HEK293T (cell line): ENCODE results near the gene GCNA.
"Not testable (repeated sequence)": the region's sequence is repeated elsewhere in the genome, so short reads cannot be mapped to it uniquely, and the experiment has no call there.

ENCODE experiments used
- CTCF ChIA-PET: fragments of 350-600 bp; formaldehyde crosslinking; extraction: SDS; loops from one replicate; lab custom pipeline; 2021; ENCODE audit warnings: antibody characterized with exemption, inconsistent platforms; lab: Yijun Ruan, JAX
- POLR2A ChIA-PET: fragments of 350-600 bp; formaldehyde crosslinking; extraction: SDS; loops from one replicate; lab custom pipeline; 2020; ENCODE audit warnings: antibody characterized with exemption, inconsistent platforms; lab: Yijun Ruan, JAX
- DNase-seq: peaks from one replicate; pipeline ENCODE4 v3.0.0; 2012; ENCODE audit warnings: mixed read lengths; ENCODE audit errors: extremely low spot score
- ARNT ChIP-seq: fragments of 450-650 bp; IDR thresholded peaks from 2 replicates; pipeline ENCODE4 v1.6.1; 2017; ENCODE audit warnings: mild to moderate bottlenecking
- BHLHE40 ChIP-seq: fragments of 450-650 bp; IDR thresholded peaks from 2 replicates; pipeline ENCODE4 v1.6.1; 2016; ENCODE audit warnings: mild to moderate bottlenecking, moderate library complexity, borderline replicate concordance
- CTBP1 ChIP-seq: fragments of 450-650 bp; IDR thresholded peaks from 2 replicates; pipeline ENCODE4 v1.6.1; 2016; ENCODE audit warnings: borderline replicate concordance
- ELF4 ChIP-seq: fragments of 450-650 bp; IDR thresholded peaks from 2 replicates; pipeline ENCODE4 v1.6.1; 2017; ENCODE audit warnings: antibody characterized with exemption
- FOXA1 ChIP-seq: fragments of 450-650 bp; IDR thresholded peaks from 2 replicates; pipeline ENCODE4 v1.6.1; 2016; ENCODE audit warnings: mild to moderate bottlenecking
- FOXK2 ChIP-seq: fragments of 450-650 bp; IDR thresholded peaks from 2 replicates; pipeline ENCODE4 v1.6.1; 2016; ENCODE audit warnings: mild to moderate bottlenecking
- FOXM1 ChIP-seq: fragments of 450-650 bp; IDR thresholded peaks from 2 replicates; pipeline ENCODE4 v1.6.1; 2017; ENCODE audit warnings: mild to moderate bottlenecking, borderline replicate concordance
- HDGF ChIP-seq: fragments of 450-650 bp; IDR thresholded peaks from 2 replicates; pipeline ENCODE4 v1.6.1; 2017; ENCODE audit warnings: antibody characterized with exemption, borderline replicate concordance
- L3MBTL2 ChIP-seq: fragments of 450-650 bp; conservative IDR thresholded peaks from 2 replicates; pipeline ENCODE4 v1.6.1; 2016; ENCODE audit warnings: mild to moderate bottlenecking
- LEF1 ChIP-seq: fragments of 450-650 bp; IDR thresholded peaks from 2 replicates; pipeline ENCODE4 v1.6.1; 2017; ENCODE audit warnings: mild to moderate bottlenecking, borderline replicate concordance
- NFRKB ChIP-seq: fragments of 450-650 bp; IDR thresholded peaks from 2 replicates; pipeline ENCODE4 v1.6.1; 2016; ENCODE audit warnings: mild to moderate bottlenecking, moderate library complexity
- SP1 ChIP-seq: fragments of 450-650 bp; IDR thresholded peaks from 2 replicates; pipeline ENCODE4 v1.6.1; 2017
- SUZ12 ChIP-seq: fragments of 450-650 bp; IDR thresholded peaks from 2 replicates; pipeline ENCODE4 v1.6.1; 2016; ENCODE audit warnings: mild to moderate bottlenecking
- TARDBP ChIP-seq: fragments of 450-650 bp; IDR thresholded peaks from 2 replicates; pipeline ENCODE4 v1.6.1; 2016
- ZNF384 ChIP-seq: fragments of 450-650 bp; IDR thresholded peaks from 2 replicates; pipeline ENCODE4 v1.6.1; 2016
- TF ChIP-seq, protein P1 (sequence below): fragments of 450-650 bp; IDR thresholded peaks from 2 replicates; pipeline ENCODE4 v1.6.1; 2016

Gene GCNA

DNA sequence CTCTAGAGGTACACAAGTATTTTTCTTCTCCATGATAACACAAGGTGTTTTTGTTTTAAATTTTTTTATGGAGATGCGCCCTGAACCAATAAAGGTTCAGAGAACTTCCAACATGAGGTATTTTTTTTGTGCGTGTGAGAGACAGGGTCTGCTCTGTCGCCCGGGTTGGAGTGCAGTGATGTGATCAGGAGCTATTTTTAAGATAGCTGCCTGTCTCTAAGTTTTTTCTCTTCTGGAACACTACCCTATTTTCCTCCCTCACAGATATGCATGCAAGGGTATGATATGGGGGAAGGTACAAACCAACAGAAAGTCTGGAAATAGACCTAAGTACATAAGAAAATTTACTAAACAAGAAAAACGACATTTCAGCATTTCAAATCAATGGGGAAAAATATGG lies 3.0 kb downstream of the GCNA start:
- DNase-seq: no peak
- POLR2A ChIA-PET: no interaction called here
- no peak for TF ChIP-seq FOXK2
- TF ChIP-seq FOXM1: no peak
- TF ChIP-seq FOXA1: no peak
- no peak for TF ChIP-seq TARDBP
- TF ChIP-seq L3MBTL2: no peak
- TF ChIP-seq, protein P1, sequence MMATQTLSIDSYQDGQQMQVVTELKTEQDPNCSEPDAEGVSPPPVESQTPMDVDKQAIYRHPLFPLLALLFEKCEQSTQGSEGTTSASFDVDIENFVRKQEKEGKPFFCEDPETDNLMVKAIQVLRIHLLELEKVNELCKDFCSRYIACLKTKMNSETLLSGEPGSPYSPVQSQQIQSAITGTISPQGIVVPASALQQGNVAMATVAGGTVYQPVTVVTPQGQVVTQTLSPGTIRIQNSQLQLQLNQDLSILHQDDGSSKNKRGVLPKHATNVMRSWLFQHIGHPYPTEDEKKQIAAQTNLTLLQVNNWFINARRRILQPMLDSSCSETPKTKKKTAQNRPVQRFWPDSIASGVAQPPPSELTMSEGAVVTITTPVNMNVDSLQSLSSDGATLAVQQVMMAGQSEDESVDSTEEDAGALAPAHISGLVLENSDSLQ: no peak
- TF ChIP-seq SP1: no peak
- no peak for TF ChIP-seq ELF4
- no peak for TF ChIP-seq CTBP1
- no peak for TF ChIP-seq LEF1
- TF ChIP-seq SUZ12: no peak
- TF ChIP-seq HDGF: no peak
- TF ChIP-seq BHLHE40: no peak
- TF ChIP-seq ARNT: no peak
- CTCF ChIA-PET: no interaction called here

DNA sequence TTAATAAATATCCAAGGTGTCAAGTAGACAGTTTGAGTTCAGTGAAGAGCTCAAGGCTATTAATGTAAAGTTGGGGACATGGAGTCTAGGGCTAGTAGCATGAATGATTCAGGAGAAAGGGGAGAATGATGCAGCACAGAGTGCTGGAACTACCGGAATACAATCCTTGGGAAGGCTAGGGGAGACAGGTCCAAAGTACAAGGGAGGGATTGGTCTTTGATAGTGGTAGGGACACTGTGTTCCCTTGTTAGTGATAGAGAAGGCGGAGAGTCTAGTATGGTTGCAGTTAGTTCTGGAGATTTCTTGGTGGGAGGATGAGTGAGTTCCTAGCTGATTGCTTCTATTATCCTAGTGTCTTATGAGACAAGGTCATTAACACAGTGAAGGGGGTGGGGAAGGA lies 8.7 kb downstream of the GCNA start:
- ChIA-PET POLR2A (no interaction called here), CTCF (no interaction called here)
- DNase-seq: no peak
- TF ChIP-seq ELF4 (no peak), FOXM1 (no peak), HDGF (no peak), SP1 (no peak), ZNF384 (no peak), NFRKB (no peak), BHLHE40 (no peak), ARNT (no peak), FOXK2 (no peak), SUZ12 (no peak), FOXA1 (no peak), CTBP1 (no peak), L3MBTL2 (no peak), TARDBP (no peak)
- TF ChIP-seq, protein P1: no peak

DNA sequence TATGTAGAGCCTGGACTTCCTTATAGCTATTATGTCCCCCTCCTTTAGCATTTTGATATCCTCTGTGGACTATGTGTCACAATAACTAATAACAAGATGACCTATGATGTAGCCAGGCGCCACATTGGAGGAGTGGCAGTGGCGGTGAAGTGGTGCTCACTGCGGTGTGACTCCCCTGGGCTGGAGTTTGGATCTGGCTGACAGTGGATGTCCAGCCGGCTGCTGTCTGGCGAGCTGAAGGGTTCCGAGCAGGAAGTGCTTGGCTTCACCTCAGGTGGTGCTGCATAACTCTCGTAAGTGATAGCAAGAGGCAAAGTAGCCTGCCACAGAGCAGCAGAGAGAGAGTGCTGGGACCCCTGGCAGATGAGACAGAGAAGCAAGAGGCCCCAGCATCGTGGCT lies 15.0 kb downstream of the GCNA start:
- DNase-seq, POLR2A ChIA-PET, CTCF ChIA-PET: not testable (repeated sequence)

DNA sequence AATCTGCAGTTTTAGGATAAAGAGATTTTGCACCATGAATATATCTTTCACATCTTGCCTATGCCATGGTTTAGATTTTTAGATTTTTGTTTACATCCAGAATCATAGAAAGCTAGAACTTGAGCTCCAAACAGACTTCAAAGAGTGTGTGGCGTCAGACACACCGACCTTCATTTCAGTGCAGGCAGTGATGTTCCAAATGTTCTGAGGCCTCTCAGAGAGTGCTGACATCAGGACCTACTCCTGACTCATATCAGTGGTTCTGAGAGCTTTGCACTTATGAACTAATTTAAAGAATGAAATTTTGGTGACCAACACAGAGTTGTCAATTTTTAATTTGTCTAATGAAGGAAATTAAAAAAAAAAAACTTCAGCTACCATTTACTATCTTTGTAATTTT lies 21.7 kb downstream of the GCNA start:
- DNase-seq: no peak
- ChIA-PET POLR2A (no interaction called here), CTCF (no interaction called here)

DNA sequence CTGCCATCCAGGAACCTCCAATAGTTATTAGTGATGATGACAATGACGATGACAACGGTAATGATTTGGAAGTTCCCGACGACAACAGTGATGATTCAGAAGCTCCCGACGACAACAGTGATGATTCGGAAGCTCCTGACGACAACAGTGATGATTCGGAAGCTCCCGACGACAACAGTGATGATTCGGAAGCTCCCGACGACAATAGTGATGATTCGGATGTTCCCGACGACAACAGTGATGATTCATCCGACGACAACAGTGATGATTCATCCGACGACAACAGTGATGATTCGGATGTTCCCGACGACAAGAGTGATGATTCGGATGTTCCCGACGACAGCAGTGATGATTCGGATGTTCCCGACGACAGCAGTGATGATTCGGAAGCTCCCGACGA lies 25.4 kb downstream of the GCNA start:
- ChIA-PET POLR2A (no interaction called here), CTCF (no interaction called here)
- TF ChIP-seq LEF1 (no peak), SP1 (no peak), CTBP1 (no peak), ZNF384 (no peak), ARNT (no peak), ELF4 (no peak), SUZ12 (no peak), BHLHE40 (no peak)
- TF ChIP-seq, protein P1: no peak
- DNase-seq: no peak

More for the DNA sequence above, 21.7 kb downstream of the GCNA start:
- TF ChIP-seq ELF4 (no peak), SUZ12 (no peak), SP1 (no peak), CTBP1 (no peak), FOXK2 (no peak), FOXA1 (no peak), TARDBP (no peak), FOXM1 (no peak), ARNT (no peak), BHLHE40 (no peak), HDGF (no peak), NFRKB (no peak), LEF1 (no peak), ZNF384 (no peak), L3MBTL2 (no peak)
- TF ChIP-seq, protein P1: no peak

DNA sequence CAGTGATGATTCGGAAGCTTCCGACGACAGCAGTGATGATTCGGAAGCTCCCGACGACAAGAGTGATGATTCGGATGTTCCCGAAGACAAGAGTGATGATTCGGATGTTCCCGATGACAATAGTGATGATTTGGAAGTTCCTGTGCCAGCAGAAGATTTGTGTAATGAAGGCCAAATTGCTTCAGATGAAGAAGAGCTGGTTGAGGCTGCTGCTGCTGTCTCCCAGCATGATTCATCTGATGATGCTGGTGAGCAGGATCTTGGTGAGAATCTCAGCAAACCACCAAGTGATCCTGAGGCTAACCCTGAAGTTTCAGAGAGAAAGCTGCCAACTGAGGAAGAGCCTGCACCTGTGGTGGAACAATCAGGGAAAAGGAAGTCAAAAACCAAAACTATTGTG lies 25.9 kb downstream of the GCNA start:
- DNase-seq: no peak
- POLR2A ChIA-PET: no interaction called here
- TF ChIP-seq CTBP1 (no peak), NFRKB (no peak)
- CTCF ChIA-PET: no interaction called here
